H1 (cell line): ENCODE data around the gene MAS1L. TPM values are rescaled to one million over a fixed set of nuclear protein-coding genes. Genes with fewer than 3 reads are reported as not detected.

ENCODE experiments used
- NRF1 ChIP-seq: IDR thresholded peaks from 2 replicates; pipeline ENCODE4 v1.6.1; 2011; ENCODE audit warnings: mild to moderate bottlenecking, low read depth, low read length, improper control_type of control experiment
- POLR2AphosphoS5 ChIP-seq: IDR thresholded peaks from 2 replicates; pipeline ENCODE4 v1.6.1; 2011; ENCODE audit warnings: low read depth, low read length
- TEAD4 ChIP-seq: IDR thresholded peaks from 2 replicates; pipeline ENCODE4 v1.6.1; 2012; ENCODE audit warnings: low read depth, low read length, inconsistent platforms, mixed read lengths
- YY1 ChIP-seq: IDR thresholded peaks from 2 replicates; pipeline ENCODE4 v1.6.1; 2011; ENCODE audit warnings: low read depth, mild to moderate bottlenecking, low read length
- polyA plus RNA-seq, 7 experiments: library from polyadenylated mRNA; depleted of rRNA in 3 of 7; stranded (reverse) in 5 of 7; unstranded in 2 of 7; fragments of >200 nt in 5 of 7; fragments of 200-250 nt in 2 of 7; gene quantifications; 1 replicate in 5 of 7; 2 replicates in 1 of 7; 4 replicates in 1 of 7; pipeline versions ENCODE4 v1.2.1 to v1.2.3, GENCODE V29; 2011 to 2013; ENCODE audit warnings: missing spikeins in 2 of 7, mixed read lengths in 2 of 7
- total RNA-seq: library from RNA; stranded (reverse); fragmentation: NEBNext Ultra II Directional; extraction: Animal tissue kit (Norgen Biotek cat#: 25700); gene quantifications from 2 replicates; pipeline ENCODE4 v1.2.1, GENCODE V29; 2021
- TF ChIP-seq, protein P1 (sequence below): IDR thresholded peaks from 2 replicates; pipeline ENCODE4 v1.6.1; 2011; ENCODE audit warnings: low read depth, mild to moderate bottlenecking, low read length; ENCODE audit not compliant: insufficient read depth

Gene MAS1L
- total and polyA plus RNA-seq, 2 of the 8 experiments (the other 6 are each of a cell fraction or from before 2014, with no cell fraction given), result not detected

GRCh38 chr6:29499704-29500103 is 11.9 kb upstream of the MAS1L start (continued):
- TF ChIP-seq TEAD4, result no peak
- no peak for TF ChIP-seq YY1
- TF ChIP-seq, protein P1, sequence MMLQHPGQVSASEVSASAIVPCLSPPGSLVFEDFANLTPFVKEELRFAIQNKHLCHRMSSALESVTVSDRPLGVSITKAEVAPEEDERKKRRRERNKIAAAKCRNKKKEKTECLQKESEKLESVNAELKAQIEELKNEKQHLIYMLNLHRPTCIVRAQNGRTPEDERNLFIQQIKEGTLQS, result no peak
- no peak for TF ChIP-seq POLR2AphosphoS5
- TF ChIP-seq NRF1, result no peak
